SU-DHL-6 (cell line): ENCODE measurements around the gene RPLP2.
A peak's percentile ranks its signal among the peaks of the same experiment; 100 is the strongest.

Experiments
- H2AFZ ChIP-seq: fragments of 200-600 bp; sonication (generic); 2 replicates; pipeline ENCODE4 v1.6.1; 2014; ENCODE audit warnings: low read depth, mild to moderate bottlenecking, moderate library complexity, mixed read lengths, antibody characterized with exemption, low read length; ENCODE audit not compliant: severe bottlenecking
- H3F3A ChIP-seq: fragments of 200-600 bp; shearing (Covaris generic); 2 replicates; pipeline ENCODE4 v1.6.0; 2016; ENCODE audit warnings: antibody characterized with exemption, mild to moderate bottlenecking; ENCODE audit not compliant: insufficient read depth
- H3K27ac ChIP-seq: fragments of 200-600 bp; sonication (generic); 2 replicates; pipeline ENCODE4 v1.5.1; 2016; ENCODE audit warnings: low read depth, mild to moderate bottlenecking, low read length, moderate library complexity, mixed read lengths
- H3K27me3 ChIP-seq: fragments of 200-600 bp; sonication (generic), shearing (Covaris generic); 2 replicates; pipeline ENCODE4 v1.6.0; 2014; ENCODE audit warnings: mild to moderate bottlenecking, low read length
- H3K36me3 ChIP-seq: fragments of 200-600 bp; sonication (generic); 2 replicates; pipeline ENCODE4 v1.6.1; 2014; ENCODE audit warnings: mild to moderate bottlenecking, low read length, mixed read lengths
- H3K4me2 ChIP-seq: fragments of 300-600, 200-600 bp; shearing (Covaris generic), sonication (generic); 2 replicates; pipeline ENCODE4 v1.6.0; 2014; ENCODE audit warnings: low read length, low read depth, mild to moderate bottlenecking; ENCODE audit not compliant: poor library complexity, severe bottlenecking
- H3K4me3 ChIP-seq: fragments of 200-600 bp; sonication (generic); 2 replicates; pipeline ENCODE4 v1.5.1; 2014; ENCODE audit warnings: antibody characterized with exemption, low read length, mild to moderate bottlenecking, mixed read lengths; ENCODE audit not compliant: insufficient read depth, poor library complexity, severe bottlenecking
- H3K79me2 ChIP-seq: fragments of 200-600 bp; sonication (generic); 2 replicates; pipeline ENCODE4 v1.6.1; 2014; ENCODE audit warnings: mild to moderate bottlenecking, low read length, moderate library complexity; ENCODE audit not compliant: insufficient read depth
- H3K9ac ChIP-seq: fragments of 200-600 bp; sonication (generic); 2 replicates; pipeline ENCODE4 v1.7.0; 2014; ENCODE audit warnings: mild to moderate bottlenecking, low read length
- H3K9me2 ChIP-seq: fragments of 200-600 bp; sonication (generic); replicated peaks from 2 replicates; pipeline ENCODE4 v1.6.1; 2014; ENCODE audit warnings: low read length; ENCODE audit not compliant: insufficient read depth
- H3K9me3 ChIP-seq: fragments of 200-600 bp; sonication (generic); 2 replicates; pipeline ENCODE4 v1.6.1; 2014; ENCODE audit warnings: low read length, mixed read lengths; ENCODE audit not compliant: insufficient read depth
- H4K20me1 ChIP-seq: fragments of 200-600 bp; sonication (generic); 2 replicates; pipeline ENCODE4 v1.6.1; 2014; ENCODE audit warnings: low read depth, mild to moderate bottlenecking, antibody characterized with exemption, low read length, moderate library complexity, mixed read lengths
- CTCF ChIP-seq: fragments of 200-600 bp; sonication (generic); IDR thresholded peaks from one replicate; pipeline ENCODE4 v1.5.1; 2017; ENCODE audit warnings: antibody characterized with exemption, mild to moderate bottlenecking, low read length, moderate library complexity; ENCODE audit not compliant: insufficient read depth, poor library complexity, severe bottlenecking
- EZH2phosphoT487 ChIP-seq: fragments of 200-600 bp; sonication (generic), shearing (Covaris generic); conservative IDR thresholded peaks from 2 replicates; pipeline ENCODE4 v1.6.1; 2018; ENCODE audit warnings: mild to moderate bottlenecking, antibody characterized with exemption, low read length, moderate library complexity, mixed read lengths

Gene RPLP2

GRCh38 chr11:831961-832528 is 22.3 kb downstream of the RPLP2 start:
- no peaks in the 10 kb centered on the region for H3K9me2 ChIP-seq
- H3K27me3 ChIP-seq = no peaks in the 10 kb centered on the region
- H4K20me1 ChIP-seq = no peaks in the 10 kb centered on the region
- no peak overlapping the region for H3K9ac ChIP-seq
- H3K9me3 ChIP-seq = no peaks in the 10 kb centered on the region
- no peaks in the 10 kb centered on the region for H3K79me2 ChIP-seq
- no peaks in the 10 kb centered on the region for H3K36me3 ChIP-seq
- H3K4me2 ChIP-seq = no peak overlapping the region
- H3K27ac ChIP-seq = no peak overlapping the region
- H3K4me3 ChIP-seq = no peak overlapping the region
- TF ChIP-seq EZH2phosphoT487 (no peak), CTCF (no peak)
- H2AFZ ChIP-seq = no peak overlapping the region
- H3F3A ChIP-seq = no peaks in the 10 kb centered on the region

GRCh38 chr11:832529-833113 is 22.9 kb downstream of the RPLP2 start, which contains the start of gene CD151:
Gene CD151, plus strand, starts transcription at chr11:832952. Its CDS starts 3,118 bp downstream, at chr11:836070.
- Histone ChIP-seq H2AFZ (no peak within 1 kb of the TSS), H3K9me2 (no peaks in the 10 kb centered on the region), H3K27ac (no peak within 1 kb of the TSS), H3K79me2 (no peaks in the 10 kb centered on the region), H3K4me3 (no peak within 1 kb of the TSS), H3F3A (no peaks in the 10 kb centered on the region), H3K9ac (no peak within 1 kb of the TSS), H3K4me2 (peak within 1 kb of the TSS; percentile 35), H4K20me1 (no peaks in the 10 kb centered on the region), H3K27me3 (no peaks in the 10 kb centered on the region), H3K36me3 (no peaks in the 10 kb centered on the region), H3K9me3 (no peaks in the 10 kb centered on the region)
- no peak for TF ChIP-seq EZH2phosphoT487
- TF ChIP-seq CTCF = no peak

GRCh38 chr11:833114-833791 is 23.5 kb downstream of the RPLP2 start:
- H3K9me3 ChIP-seq = no peaks in the 10 kb centered on the region
- H3K36me3 ChIP-seq = no peaks in the 10 kb centered on the region
- no peak overlapping the region for H3K9ac ChIP-seq
- TF ChIP-seq CTCF (no peak), EZH2phosphoT487 (0 out of 2 replicates have a peak, but pooled peaks have one; percentile 92)
- no peaks in the 10 kb centered on the region for H4K20me1 ChIP-seq
- H3K9me2 ChIP-seq = no peaks in the 10 kb centered on the region
- no peaks in the 10 kb centered on the region for H3K27me3 ChIP-seq
- no peaks in the 10 kb centered on the region for H3K79me2 ChIP-seq
- H2AFZ ChIP-seq = no peak overlapping the region
- H3K4me3 ChIP-seq = no peak overlapping the region
- no peak overlapping the region for H3K27ac ChIP-seq
- peak overlapping the region; percentile 35 for H3K4me2 ChIP-seq
- H3F3A ChIP-seq = no peaks in the 10 kb centered on the region
